AG04450 (cell line): ENCODE data around the gene ECSCR. TPM values are rescaled to one million over a fixed set of nuclear protein-coding genes. Genes with fewer than 3 reads are reported as not detected.

Experiments used
- CTCF ChIA-PET: fragments of 300-600, 350-600 bp; formaldehyde crosslinking; extraction: SDS; loops from one replicate; lab custom pipeline; 2022; ENCODE audit warnings: antibody characterized with exemption, inconsistent platforms; lab: Charles Lee
- POLR2A ChIA-PET: fragments of 350-600 bp; formaldehyde crosslinking; extraction: SDS; loops from one replicate; lab custom pipeline; 2021; ENCODE audit warnings: antibody characterized with exemption, inconsistent platforms; lab: Yijun Ruan, JAX
- DNase-seq: peaks from one replicate; pipeline ENCODE4 v3.0.0-alpha.2; 2011; ENCODE audit warnings: low read depth, low spot score
- H3K27ac ChIP-seq: one replicate; pipeline ENCODE4 v1.5.1; 2012; ENCODE audit warnings: low read depth, low read length, control low read depth
- H3K27me3 ChIP-seq: one replicate; pipeline ENCODE4 v1.6.0; 2012; ENCODE audit warnings: low read length; ENCODE audit not compliant: control insufficient read depth, insufficient read depth
- H3K4me3 ChIP-seq: 2 replicates; pipeline ENCODE4 v1.5.1; 2011; ENCODE audit warnings: mild to moderate bottlenecking, low read depth, low read length, control low read depth
- H3K9me3 ChIP-seq: 2 replicates; pipeline ENCODE4 v1.5.1; 2012; ENCODE audit warnings: low read length; ENCODE audit not compliant: control insufficient read depth, insufficient read depth
- polyA plus RNA-seq: library from polyadenylated mRNA; depleted of rRNA; stranded (reverse); fragments of >200 nt; gene quantifications from 2 replicates; pipeline ENCODE4 v1.2.3, GENCODE V29; 2011; rRNA removed
- small RNA-seq: library from RNA; depleted of rRNA; stranded (forward); fragments of <200 nt; gene quantifications from one replicate; pipeline ENCODE3, GENCODE V24; 2012; ENCODE audit warnings: low read depth; ENCODE audit not compliant: insufficient read length
- TF ChIP-seq, protein P1 (sequence below): IDR thresholded peaks from 2 replicates; pipeline ENCODE4 v1.5.1; 2011; ENCODE audit warnings: low read depth, low read length, control low read depth, inconsistent platforms

Gene ECSCR
- polyA plus RNA-seq, 1 experiment: 0.82 TPM

- H3K27me3 ChIP-seq: no peaks in the 10 kb centered on the region
- ChIA-PET CTCF (interaction anchor here (1.1 to 1.6 kb wide), 2 partner anchors 10 to 179 kb away, joined by 3 to 4 read pairs; no protein-coding TSS in a partner anchor), POLR2A (no interaction called here)
- no peak overlapping the region for H3K4me3 ChIP-seq
- DNase-seq: no peak
- H3K9me3 ChIP-seq: no peaks in the 10 kb centered on the region
- no peak overlapping the region for H3K27ac ChIP-seq
- TF ChIP-seq, protein P1, sequence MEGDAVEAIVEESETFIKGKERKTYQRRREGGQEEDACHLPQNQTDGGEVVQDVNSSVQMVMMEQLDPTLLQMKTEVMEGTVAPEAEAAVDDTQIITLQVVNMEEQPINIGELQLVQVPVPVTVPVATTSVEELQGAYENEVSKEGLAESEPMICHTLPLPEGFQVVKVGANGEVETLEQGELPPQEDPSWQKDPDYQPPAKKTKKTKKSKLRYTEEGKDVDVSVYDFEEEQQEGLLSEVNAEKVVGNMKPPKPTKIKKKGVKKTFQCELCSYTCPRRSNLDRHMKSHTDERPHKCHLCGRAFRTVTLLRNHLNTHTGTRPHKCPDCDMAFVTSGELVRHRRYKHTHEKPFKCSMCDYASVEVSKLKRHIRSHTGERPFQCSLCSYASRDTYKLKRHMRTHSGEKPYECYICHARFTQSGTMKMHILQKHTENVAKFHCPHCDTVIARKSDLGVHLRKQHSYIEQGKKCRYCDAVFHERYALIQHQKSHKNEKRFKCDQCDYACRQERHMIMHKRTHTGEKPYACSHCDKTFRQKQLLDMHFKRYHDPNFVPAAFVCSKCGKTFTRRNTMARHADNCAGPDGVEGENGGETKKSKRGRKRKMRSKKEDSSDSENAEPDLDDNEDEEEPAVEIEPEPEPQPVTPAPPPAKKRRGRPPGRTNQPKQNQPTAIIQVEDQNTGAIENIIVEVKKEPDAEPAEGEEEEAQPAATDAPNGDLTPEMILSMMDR: no peak
Observed at GRCh38 chr5:139401546-139401945, 61.0 kb downstream of the ECSCR start.

- CTCF ChIA-PET: no interaction called here
- TF ChIP-seq, protein P1: no peak
- H3K4me3 ChIP-seq: no peak overlapping the region
- no peak for DNase-seq
- H3K27me3 ChIP-seq: peaks cover 4% of the 10 kb centered on the region
- no peak overlapping the region for H3K27ac ChIP-seq
- no peaks in the 10 kb centered on the region for H3K9me3 ChIP-seq
- POLR2A ChIA-PET: no interaction called here
Observed at GRCh38 chr5:139399501-139400121, 62.9 kb downstream of the ECSCR start.

Small RNA genes lying within 50 kb of the gene (small RNA-seq; reads per million reads assigned to genes)
- not detected for gene RNU5B-4P

Other genes starting within 250 kb of the ECSCR start
- gene MATR3, start 169.0 kb downstream of the ECSCR start, polyA plus RNA-seq: 142 and 166 TPM in 2 replicates
- gene PAIP2, start 120.9 kb downstream of the ECSCR start, polyA plus RNA-seq: 76.3 and 113 TPM in 2 replicates
- gene SLC23A1, start 79.4 kb downstream of the ECSCR start, polyA plus RNA-seq: 0.10 TPM in 1 of 2 replicates, not detected in the other
- gene MZB1, start 72.8 kb downstream of the ECSCR start, polyA plus RNA-seq: not detected in 2 replicates
- gene PROB1, start 67.6 kb downstream of the ECSCR start, polyA plus RNA-seq: 0.19 and 0.25 TPM in 2 replicates
- gene SPATA24, start 58.7 kb downstream of the ECSCR start, polyA plus RNA-seq: 3.5 and 3.9 TPM in 2 replicates
- 12.7 and 17.7 TPM in 2 replicates for gene DNAJC18, start 23.2 kb downstream of the ECSCR start, polyA plus RNA-seq
- gene SMIM33, start 8.3 kb upstream of the ECSCR start, polyA plus RNA-seq: not detected in 2 replicates
- 50.6 and 66.9 TPM in 2 replicates for gene STING1, start 20.0 kb upstream of the ECSCR start, polyA plus RNA-seq
- gene UBE2D2, start 98.6 kb upstream of the ECSCR start, polyA plus RNA-seq: 51.5 and 60.9 TPM in 2 replicates
- gene CXXC5, start 185.6 kb upstream of the ECSCR start, polyA plus RNA-seq: 21.3 and 21.5 TPM in 2 replicates